Measurements from ENCODE around the gene PPP1R9B.

- TF ChIP-seq CTCF (IDR thresholded peaks at IDR 0.05) (no peak), EZH2 (IDR thresholded peaks at IDR 0.05; ENCODE audit: borderline replicate concordance, insufficient read depth, low read depth, low read length, poor library complexity, severe bottlenecking) (no peak)
Observed at GRCh38 chr17:50141026-50141744, 9.3 kb downstream of the PPP1R9B start.
